ENCODE data around the gene CDCP1. TPM values are rescaled to one million over a fixed set of nuclear protein-coding genes. Genes with fewer than 3 reads are reported as not detected.

Gene CDCP1
- total RNA-seq, 2 experiments from 2014 or later, result 0.32 to 0.36 TPM

GRCh38 chr3:45049807-45050206 is 96.4 kb downstream of the CDCP1 start:
- POLR2A ChIA-PET, result no interaction called here
- CTCF ChIA-PET, result interaction anchor here (0.9 to 1.8 kb wide), 4 partner anchors 9 to 160 kb away, joined by 3 to 11 read pairs (median 4); no protein-coding TSS in a partner anchor
- intact Hi-C loops (cut with micrococcal nuclease), result no loop called here
- Mint-ChIP-seq H3K27me3 (peaks cover 17% of the 10 kb centered on the region), H3K9me3 (no peaks in the 10 kb centered on the region), H3K4me1 (ENCODE audit: low read depth) (peaks cover 6% of the 10 kb centered on the region), H3K36me3 (ENCODE audit: low read depth) (no peaks in the 10 kb centered on the region), H3K4me3 (no peak overlapping the region), H3K27ac (no peak overlapping the region)
- DNase-seq (no peak), ATAC-seq (no peak)
- TF ChIP-seq CTCF (IDR thresholded peaks at IDR 0.05), result no peak

- H3K9me3 Mint-ChIP-seq, result no peaks in the 10 kb centered on the region
- no peaks in the 10 kb centered on the region for H3K36me3 Mint-ChIP-seq (ENCODE audit: low read depth)
- POLR2A ChIA-PET, result no interaction called here
Observed at GRCh38 chr3:45048244-45048643, 97.9 kb downstream of the CDCP1 start.

GRCh38 chr3:45043728-45044299 is 102.4 kb downstream of the CDCP1 start:
- ChIA-PET CTCF (interaction anchor here (1.5 to 15.6 kb wide), 3 partner anchors 12 to 502 kb away, joined by 3 to 390 read pairs (median 66); no protein-coding TSS in a partner anchor), POLR2A (no interaction called here)
- no peak for ATAC-seq
- H3K27ac Mint-ChIP-seq, result no peak overlapping the region
- intact Hi-C loops (cut with micrococcal nuclease), result loop anchor here (5.0 kb wide), 1 partner anchor 453 kb away; no protein-coding TSS in a partner anchor
- TF ChIP-seq CTCF (IDR thresholded peaks at IDR 0.05), result no peak
- H3K36me3 Mint-ChIP-seq (ENCODE audit: low read depth), result no peaks in the 10 kb centered on the region
- peaks cover 7% of the 10 kb centered on the region for H3K27me3 Mint-ChIP-seq
- no peak overlapping the region for H3K4me3 Mint-ChIP-seq
- H3K4me1 Mint-ChIP-seq (ENCODE audit: low read depth), result peaks cover 15% of the 10 kb centered on the region
- H3K9me3 Mint-ChIP-seq, result no peaks in the 10 kb centered on the region
- no peak for DNase-seq

More at GRCh38 chr3:45048244-45048643, 97.9 kb downstream of the CDCP1 start:
- Mint-ChIP-seq H3K4me1 (ENCODE audit: low read depth) (no peaks in the 10 kb centered on the region), H3K4me3 (no peak overlapping the region), H3K27me3 (peaks cover 14% of the 10 kb centered on the region), H3K27ac (no peak overlapping the region)
- ATAC-seq (no peak), DNase-seq (no peak)
- CTCF ChIA-PET, result interaction anchor here (1.0 to 15.6 kb wide), 2 partner anchors 11 to 160 kb away, joined by 3 to 390 read pairs; no protein-coding TSS in a partner anchor
- no peak for TF ChIP-seq CTCF (IDR thresholded peaks at IDR 0.05)
- intact Hi-C loops (cut with micrococcal nuclease), result no loop called here

GRCh38 chr3:45042162-45042561 is 104.0 kb downstream of the CDCP1 start:
- Mint-ChIP-seq H3K36me3 (ENCODE audit: low read depth) (no peaks in the 10 kb centered on the region), H3K9me3 (no peaks in the 10 kb centered on the region), H3K27me3 (peaks cover 4% of the 10 kb centered on the region), H3K27ac (no peak overlapping the region), H3K4me3 (no peak overlapping the region), H3K4me1 (ENCODE audit: low read depth) (peaks cover 15% of the 10 kb centered on the region)
- ATAC-seq (no peak), DNase-seq (no peak)
- intact Hi-C loops (cut with micrococcal nuclease), result loop anchor here (5.0 kb wide), 1 partner anchor 455 kb away; no protein-coding TSS in a partner anchor
- CTCF ChIA-PET, result interaction anchor here (0.8 to 15.6 kb wide), 12 partner anchors 14 to 504 kb away, joined by 3 to 390 read pairs (median 5); partner anchors contain the start of gene TMEM158
- POLR2A ChIA-PET, result interaction anchor here (0.9 kb wide), 2 partner anchors 288 to 340 kb away, joined by 3 read pairs; no protein-coding TSS in a partner anchor
- no peak for TF ChIP-seq CTCF (IDR thresholded peaks at IDR 0.05)

- ATAC-seq (no peak), DNase-seq (no peak)
- ChIA-PET POLR2A (interaction anchor here (0.9 kb wide), 1 partner anchor 341 kb away, joined by 3 read pairs; no protein-coding TSS in a partner anchor), CTCF (interaction anchor here (0.6 to 15.6 kb wide), 25 partner anchors 8 to 469 kb away, joined by 3 to 390 read pairs (median 4); partner anchors contain the start of gene TMEM158)
- Mint-ChIP-seq H3K27me3 (peaks cover 9% of the 10 kb centered on the region), H3K27ac (no peak overlapping the region), H3K9me3 (no peaks in the 10 kb centered on the region), H3K36me3 (ENCODE audit: low read depth) (no peaks in the 10 kb centered on the region), H3K4me3 (no peak overlapping the region), H3K4me1 (ENCODE audit: low read depth) (peaks cover 15% of the 10 kb centered on the region)
- no peak for TF ChIP-seq CTCF (IDR thresholded peaks at IDR 0.05)
- intact Hi-C loops (cut with micrococcal nuclease), result loop anchor here (2.0 to 5.0 kb wide), 2 partner anchors 169 to 456 kb away; no protein-coding TSS in a partner anchor
Observed at GRCh38 chr3:45041666-45042065, 104.5 kb downstream of the CDCP1 start.

Data from activated CD8-positive, alpha-beta T cell treated with anti-CD3 and anti-CD28 coated beads for 36 hours (primary cell).